PFSK-1 (cell line): ENCODE data around the gene TNS3.

Experiments used
- FOXP2 ChIP-seq: optimal IDR thresholded peaks from 2 replicates; pipeline ENCODE3; 2011; ENCODE audit warnings: borderline replicate concordance, control low read depth, inconsistent platforms; ENCODE audit not compliant: insufficient read depth; ENCODE audit errors: extremely low read length, extremely low read depth
- POLR2AphosphoS5 ChIP-seq: IDR thresholded peaks from 2 replicates; pipeline ENCODE4 v1.6.1; 2012; ENCODE audit warnings: low read depth, mild to moderate bottlenecking, control low read depth, low read length, moderate library complexity
- SIN3A ChIP-seq: IDR thresholded peaks from 2 replicates; pipeline ENCODE4 v1.6.1; 2012; ENCODE audit warnings: mild to moderate bottlenecking, low read length, moderate library complexity, borderline replicate concordance; ENCODE audit not compliant: insufficient read depth
- TAF1 ChIP-seq: IDR thresholded peaks from 2 replicates; pipeline ENCODE4 v1.6.1; 2012; ENCODE audit warnings: low read length, control low read depth, borderline replicate concordance; ENCODE audit not compliant: insufficient read depth
- TF ChIP-seq, protein P1 (sequence below), 2 experiments: IDR thresholded peaks; 2 replicates each; pipeline versions ENCODE4 v1.6.1 to v1.8.0; 2011 to 2012; ENCODE audit warnings: low read depth in 2 of 2, low read length in 2 of 2, control low read depth in 1 of 2, inconsistent platforms in 1 of 2, mild to moderate bottlenecking in 1 of 2, moderate library complexity in 1 of 2; ENCODE audit not compliant: insufficient read depth in 1 of 2

DNA sequence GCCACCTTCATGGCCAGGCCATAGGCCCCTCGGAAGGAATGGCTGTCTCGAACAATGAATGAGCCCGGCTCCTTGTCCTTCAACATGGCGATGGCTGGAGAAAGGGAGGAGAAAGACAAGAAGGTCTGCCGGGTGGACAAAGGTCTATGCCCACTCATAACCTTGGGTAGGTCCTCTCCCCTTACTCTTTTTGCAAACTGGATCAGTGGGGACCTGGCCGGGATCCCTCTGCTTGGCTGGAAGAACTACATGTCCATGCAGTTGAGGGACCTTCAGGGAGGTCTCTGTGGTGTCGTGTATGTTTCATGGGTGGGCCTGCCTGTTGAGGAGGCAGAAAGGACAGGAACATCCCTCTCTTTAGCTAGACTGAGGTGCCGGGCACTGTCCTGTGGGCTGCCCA is 284.8 kb downstream of the TNS3 start:
- TF ChIP-seq POLR2AphosphoS5 (no peak), FOXP2 (no peak), TAF1 (no peak), SIN3A (no peak)
- TF ChIP-seq, protein P1, sequence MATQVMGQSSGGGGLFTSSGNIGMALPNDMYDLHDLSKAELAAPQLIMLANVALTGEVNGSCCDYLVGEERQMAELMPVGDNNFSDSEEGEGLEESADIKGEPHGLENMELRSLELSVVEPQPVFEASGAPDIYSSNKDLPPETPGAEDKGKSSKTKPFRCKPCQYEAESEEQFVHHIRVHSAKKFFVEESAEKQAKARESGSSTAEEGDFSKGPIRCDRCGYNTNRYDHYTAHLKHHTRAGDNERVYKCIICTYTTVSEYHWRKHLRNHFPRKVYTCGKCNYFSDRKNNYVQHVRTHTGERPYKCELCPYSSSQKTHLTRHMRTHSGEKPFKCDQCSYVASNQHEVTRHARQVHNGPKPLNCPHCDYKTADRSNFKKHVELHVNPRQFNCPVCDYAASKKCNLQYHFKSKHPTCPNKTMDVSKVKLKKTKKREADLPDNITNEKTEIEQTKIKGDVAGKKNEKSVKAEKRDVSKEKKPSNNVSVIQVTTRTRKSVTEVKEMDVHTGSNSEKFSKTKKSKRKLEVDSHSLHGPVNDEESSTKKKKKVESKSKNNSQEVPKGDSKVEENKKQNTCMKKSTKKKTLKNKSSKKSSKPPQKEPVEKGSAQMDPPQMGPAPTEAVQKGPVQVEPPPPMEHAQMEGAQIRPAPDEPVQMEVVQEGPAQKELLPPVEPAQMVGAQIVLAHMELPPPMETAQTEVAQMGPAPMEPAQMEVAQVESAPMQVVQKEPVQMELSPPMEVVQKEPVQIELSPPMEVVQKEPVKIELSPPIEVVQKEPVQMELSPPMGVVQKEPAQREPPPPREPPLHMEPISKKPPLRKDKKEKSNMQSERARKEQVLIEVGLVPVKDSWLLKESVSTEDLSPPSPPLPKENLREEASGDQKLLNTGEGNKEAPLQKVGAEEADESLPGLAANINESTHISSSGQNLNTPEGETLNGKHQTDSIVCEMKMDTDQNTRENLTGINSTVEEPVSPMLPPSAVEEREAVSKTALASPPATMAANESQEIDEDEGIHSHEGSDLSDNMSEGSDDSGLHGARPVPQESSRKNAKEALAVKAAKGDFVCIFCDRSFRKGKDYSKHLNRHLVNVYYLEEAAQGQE (IDR thresholded peaks at IDR 0.05; ENCODE audit: insufficient read depth in 1 of 2, low read depth in 2 of 2, low read length in 2 of 2): no peak
